Hepatocyte (in vitro differentiated cells): ENCODE data around the gene TIGD3.

Experiments used
- CTCF ChIP-seq: fragments of 200-600 bp; sonication (generic); IDR thresholded peaks from 2 replicates; pipeline ENCODE4 v1.5.1; 2016; ENCODE audit warnings: antibody characterized with exemption, mild to moderate bottlenecking; ENCODE audit not compliant: poor library complexity
- EZH2 ChIP-seq: fragments of 200-600 bp; sonication (generic); IDR thresholded peaks from 2 replicates; pipeline ENCODE4 v1.6.1; 2016; ENCODE audit warnings: antibody characterized with exemption, mild to moderate bottlenecking, borderline replicate concordance
- EZH2phosphoT487 ChIP-seq: fragments of 200-600 bp; sonication (generic); IDR thresholded peaks from one replicate; pipeline ENCODE4 v1.6.1; 2018; ENCODE audit warnings: antibody characterized with exemption, mild to moderate bottlenecking, low read depth, moderate library complexity; ENCODE audit not compliant: unreplicated experiment, severe bottlenecking

DNA sequence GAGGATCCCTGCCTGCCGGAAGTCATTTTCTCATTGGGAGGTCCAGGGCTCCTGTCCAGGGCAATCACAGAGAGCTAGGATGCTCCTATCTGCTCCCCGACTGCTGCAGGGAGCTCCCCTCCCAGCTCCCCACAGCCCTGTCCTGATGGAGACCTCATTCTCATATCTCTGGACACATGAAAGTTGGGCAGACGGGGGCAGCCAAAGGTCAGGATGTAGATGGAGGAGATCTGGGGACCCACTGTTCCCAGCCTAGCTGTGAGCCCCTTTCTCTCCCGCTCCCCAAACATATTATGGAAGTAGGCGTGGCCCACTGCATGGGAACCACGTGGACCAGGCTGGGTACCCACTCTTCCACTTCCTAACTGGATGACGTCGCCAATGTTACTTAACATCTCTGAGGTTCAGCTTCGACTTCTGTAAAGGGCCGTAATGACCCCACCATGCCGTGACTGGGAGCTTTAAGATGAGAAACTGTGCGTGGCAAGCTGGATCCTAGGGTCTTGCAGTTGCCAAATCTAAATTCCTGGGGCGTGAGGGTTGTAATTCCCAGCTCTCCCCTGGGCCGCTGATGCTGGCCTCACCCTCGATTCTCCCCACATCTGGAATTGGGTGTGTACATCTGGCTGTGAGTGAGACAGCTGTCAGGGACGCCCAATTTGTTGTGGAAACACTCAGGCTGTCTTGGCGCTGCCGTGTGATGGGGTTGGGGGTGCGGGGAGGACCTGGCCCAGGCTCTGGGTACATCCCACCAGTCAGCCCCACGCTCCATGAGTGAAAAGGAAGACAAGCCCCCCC lies 38.1 kb upstream of the TIGD3 start:
- no peak for TF ChIP-seq EZH2phosphoT487
- TF ChIP-seq EZH2 = no peak
- TF ChIP-seq CTCF = no peak
